GM23338 (cell line): ENCODE measurements around the gene AGAP1. TPM values are rescaled to one million over a fixed set of nuclear protein-coding genes. Genes with fewer than 3 reads are reported as not detected.

Experiments used
- ATAC-seq: fragments of 200-7000 bp; cut with Tn5 transposase; 3 replicates; pipeline ENCODE4 v1.9.1; 2020
- DNase-seq: peaks from one replicate; pipeline ENCODE4 v3.0.0-alpha.2; 2015; ENCODE audit warnings: low spot score
- H2AFZ ChIP-seq: fragments of 200-600 bp; sonication (generic); 2 replicates; pipeline ENCODE4 v1.8.0; 2016; ENCODE audit warnings: antibody characterized with exemption, mild to moderate bottlenecking, moderate library complexity
- H3F3A ChIP-seq: fragments of 200-600 bp; sonication (generic); replicated peaks from 2 replicates; pipeline ENCODE4 v1.8.0; 2017; ENCODE audit warnings: antibody characterized with exemption, mixed run types, low read depth
- H3K27ac ChIP-seq: fragments of 200-600 bp; sonication (generic); 2 replicates; pipeline ENCODE4 v1.6.1; 2016; ENCODE audit warnings: low read depth
- H3K27me3 ChIP-seq: fragments of 200-600 bp; sonication (generic); 2 replicates; pipeline ENCODE4 v1.8.0; 2016; ENCODE audit warnings: mild to moderate bottlenecking, mixed run types, moderate library complexity; ENCODE audit not compliant: insufficient read depth
- H3K36me3 ChIP-seq: fragments of 200-600 bp; sonication (generic); 2 replicates; pipeline ENCODE4 v1.8.0; 2016; ENCODE audit warnings: mild to moderate bottlenecking; ENCODE audit not compliant: insufficient read depth
- H3K4me1 ChIP-seq: fragments of 200-600 bp; sonication (generic); 2 replicates; pipeline ENCODE4 v1.8.0; 2016; ENCODE audit warnings: mild to moderate bottlenecking, moderate library complexity; ENCODE audit not compliant: insufficient read depth
- H3K4me2 ChIP-seq: fragments of 200-600 bp; sonication (generic); 2 replicates; pipeline ENCODE4 v1.7.1; 2017; ENCODE audit warnings: mixed run types
- H3K4me3 ChIP-seq: fragments of 200-600 bp; sonication (generic); 2 replicates; pipeline ENCODE4 v1.6.1; 2016; ENCODE audit warnings: mixed run types
- H3K79me2 ChIP-seq: fragments of 200-600 bp; sonication (generic); replicated peaks from 2 replicates; pipeline ENCODE4 v1.8.0; 2017; ENCODE audit warnings: mild to moderate bottlenecking; ENCODE audit not compliant: insufficient read depth
- H3K9me2 ChIP-seq: fragments of 200-600 bp; sonication (generic); 2 replicates; pipeline ENCODE4 v1.8.0; 2017; ENCODE audit not compliant: insufficient read depth
- H4K20me1 ChIP-seq: fragments of 200-600 bp; sonication (generic); replicated peaks from 2 replicates; pipeline ENCODE4 v1.8.0; 2017; ENCODE audit warnings: mild to moderate bottlenecking; ENCODE audit not compliant: insufficient read depth
- H3K27ac Mint-ChIP-seq: 2 replicates; pipeline ENCODE4 v1.8.0; 2020; ENCODE audit warnings: inconsistent platforms, mild to moderate bottlenecking, moderate library complexity, mixed read lengths
- H3K27me3 Mint-ChIP-seq: 3 replicates; pipeline ENCODE4 v1.8.0; 2022; ENCODE audit warnings: low read depth, mild to moderate bottlenecking, moderate library complexity, mixed read lengths, inconsistent platforms; ENCODE audit not compliant: insufficient read depth, poor library complexity
- H3K36me3 Mint-ChIP-seq: 3 replicates; pipeline ENCODE4 v1.8.0; 2021; ENCODE audit warnings: low read depth, mild to moderate bottlenecking, inconsistent platforms, moderate library complexity, mixed read lengths
- H3K4me1 Mint-ChIP-seq: 3 replicates; pipeline ENCODE4 v1.8.0; 2020; ENCODE audit warnings: mild to moderate bottlenecking, inconsistent platforms, mixed read lengths
- H3K4me3 Mint-ChIP-seq: 3 replicates; pipeline ENCODE4 v1.8.0; 2021; ENCODE audit warnings: moderate library complexity, mild to moderate bottlenecking, inconsistent platforms, mixed read lengths
- H3K9me3 Mint-ChIP-seq: 3 replicates; pipeline ENCODE4 v1.8.0; 2020; ENCODE audit warnings: moderate library complexity, mild to moderate bottlenecking, inconsistent platforms, mixed read lengths
- CREB1 ChIP-seq: fragments of 250-450 bp; sonication (Bioruptor Pico); IDR thresholded peaks from 2 replicates; pipeline ENCODE4 v1.5.0; 2020; ENCODE audit warnings: low read depth, mild to moderate bottlenecking, moderate library complexity
- CTCF ChIP-seq, 2 experiments: fragments of 200-600 bp in 1 of 2; sonication (generic) in 1 of 2; conservative IDR thresholded peaks; 2 replicates each; pipeline versions ENCODE4 v1.5.1 to v1.6.1; 2016 to 2017; ENCODE audit warnings: antibody characterized with exemption in 2 of 2, low read depth in 2 of 2, mild to moderate bottlenecking in 2 of 2, moderate library complexity in 1 of 2
- ETS1 ChIP-seq: IDR thresholded peaks from 2 replicates; pipeline ENCODE4 v1.6.1; 2016; ENCODE audit warnings: antibody characterized with exemption
- EZH2 ChIP-seq: fragments of 200-600 bp; sonication (generic); IDR thresholded peaks from one replicate; pipeline ENCODE4 v1.8.0; 2017; ENCODE audit warnings: antibody characterized with exemption, mild to moderate bottlenecking, low read depth; ENCODE audit not compliant: unreplicated experiment
- EZH2phosphoT487 ChIP-seq: fragments of 200-600 bp; sonication (generic); IDR thresholded peaks from one replicate; pipeline ENCODE4 v1.8.1; 2018; ENCODE audit warnings: antibody characterized with exemption; ENCODE audit not compliant: unreplicated experiment
- JUNB ChIP-seq: IDR thresholded peaks from one replicate; pipeline ENCODE4 v1.6.1; 2016; ENCODE audit warnings: antibody characterized with exemption; ENCODE audit not compliant: unreplicated experiment
- NANOG ChIP-seq: IDR thresholded peaks from 2 replicates; pipeline ENCODE4 v1.6.1; 2016; ENCODE audit warnings: antibody characterized with exemption, borderline replicate concordance
- ZNF462 ChIP-seq: fragments of 250-450 bp; sonication (Bioruptor Pico); IDR thresholded peaks from 2 replicates; pipeline ENCODE4 v1.5.0; 2020; ENCODE audit warnings: mild to moderate bottlenecking, moderate library complexity
- polyA plus RNA-seq: library from polyadenylated mRNA; unstranded; fragments of >200 nt; fragmentation: Nextera tagmentation; extraction: Ambion mirVana; gene quantifications from 2 replicates; pipeline ENCODE4 v1.2.1, GENCODE V29; 2016
- total RNA-seq: library from RNA; depleted of rRNA; stranded (reverse); fragments of >200 nt; shearing (Covaris generic); gene quantifications from 2 replicates; pipeline ENCODE4 v1.2.3, GENCODE V29; 2014

The AGAP1 gene
- total and polyA plus RNA-seq, 2 experiments from 2014 or later = 13.3 to 27.9 TPM

- Histone ChIP-seq H3K4me2 (no peak overlapping the region), H3K27ac (no peak overlapping the region), H3K27me3 (no peaks in the 10 kb centered on the region), H3K4me3 (no peak overlapping the region), H3F3A (no peaks in the 10 kb centered on the region), H2AFZ (no peak overlapping the region), H3K4me1 (peaks cover 34% of the 10 kb centered on the region), H4K20me1 (no peaks in the 10 kb centered on the region; the same call in none of the 2 replicates), H3K9me2 (0 out of 2 replicates have a peak, but pooled peaks cover 2% of the 10 kb centered on the region), H3K79me2 (no peaks in the 10 kb centered on the region; the same call in none of the 2 replicates), H3K36me3 (no peaks in the 10 kb centered on the region; the same call in 1 of the 2 replicates)
- no peaks in the 10 kb centered on the region; the same call in 2 of the 3 replicates for H3K36me3 Mint-ChIP-seq
- peaks cover 9% of the 10 kb centered on the region for H3K27me3 Mint-ChIP-seq
- peaks cover 39% of the 10 kb centered on the region for H3K4me1 Mint-ChIP-seq
- ATAC-seq (no peak; the same call in 2 of the 3 replicates), DNase-seq (no peak)
- no peaks in the 10 kb centered on the region for H3K9me3 Mint-ChIP-seq
- TF ChIP-seq NANOG (no peak), JUNB (no peak)
- no peak overlapping the region for H3K27ac Mint-ChIP-seq
- H3K4me3 Mint-ChIP-seq = no peak overlapping the region
Observed at GRCh38 chr2:235734688-235735231, 240.9 kb downstream of the AGAP1 start.

GRCh38 chr2:235737396-235737795 lies 243.6 kb downstream of the AGAP1 start:
- ATAC-seq (no peak), DNase-seq (no peak)
- no peaks in the 10 kb centered on the region for H3K27me3 ChIP-seq
- Mint-ChIP-seq H3K4me1 (peaks cover 28% of the 10 kb centered on the region), H3K27ac (peak overlapping the region; percentile 72; the same call in 1 of the 2 replicates), H3K4me3 (no peak overlapping the region), H3K27me3 (peaks cover 10% of the 10 kb centered on the region), H3K9me3 (no peaks in the 10 kb centered on the region), H3K36me3 (no peaks in the 10 kb centered on the region; the same call in 2 of the 3 replicates)
- H3K27ac ChIP-seq = no peak overlapping the region
- no peak overlapping the region for H3K4me2 ChIP-seq
- 0 out of 2 replicates have a peak, but pooled peaks cover 2% of the 10 kb centered on the region for H3K9me2 ChIP-seq
- H3K4me3 ChIP-seq = no peak overlapping the region
- no peak overlapping the region for H2AFZ ChIP-seq
- H3K36me3 ChIP-seq = peaks cover 7% of the 10 kb centered on the region
- H3K79me2 ChIP-seq = no peaks in the 10 kb centered on the region; the same call in 1 of the 2 replicates
- peaks cover 12% of the 10 kb centered on the region for H3K4me1 ChIP-seq
- H4K20me1 ChIP-seq = peaks cover 7% of the 10 kb centered on the region
- H3F3A ChIP-seq = no peaks in the 10 kb centered on the region; the same call in 1 of the 2 replicates
- TF ChIP-seq JUNB (no peak), ETS1 (no peak), CTCF (conservative IDR thresholded peaks at IDR 0.05; ENCODE audit: low read depth in 2 of 2) (no peak), EZH2 (no peak), ZNF462 (CRISPR knock-in tag) (no peak), CREB1 (CRISPR knock-in tag) (no peak), EZH2phosphoT487 (no peak)
